GM12878 (cell line): Measurements from ENCODE around the gene COMMD1. TPM values are rescaled to one million over a fixed set of nuclear protein-coding genes. Genes with fewer than 3 reads are reported as not detected.

Source experiments
- ATAC-seq: fragments of 200-7000 bp; cut with Tn5 transposase; 3 replicates; pipeline ENCODE4 v1.9.1; 2020; ENCODE audit warnings: mild to moderate bottlenecking, moderate library complexity
- BruUV-seq: library from RNA; stranded (reverse); fragments of 400-500 nt; replicated peaks from 2 replicates; lab custom pipeline; 2021; lab: Mats Ljungman, UMichigan
- CTCF ChIA-PET: fragments of 300-600 bp; sonication (Branson Sonifier 250); formaldehyde crosslinking; extraction: SDS; loops from one replicate; lab custom pipeline; 2021; ENCODE audit warnings: inconsistent platforms; lab: Yijun Ruan, JAX
- POLR2A ChIA-PET: fragments of 350-600 bp; formaldehyde crosslinking; extraction: SDS; loops from one replicate; lab custom pipeline; 2021; ENCODE audit warnings: inconsistent platforms; lab: Charles Lee
- RAD21 ChIA-PET: fragments of 300-600 bp; sonication (Branson Sonifier 250); formaldehyde crosslinking; loops from one replicate; lab custom pipeline; 2023; ENCODE audit warnings: antibody characterized with exemption; ENCODE audit not compliant: unreplicated experiment; lab: Charles Lee
- SMC1A ChIA-PET: fragments of 300-600 bp; sonication (Branson Sonifier 250); formaldehyde crosslinking; loops from one replicate; lab custom pipeline; 2023; ENCODE audit not compliant: unreplicated experiment, uncharacterized antibody; lab: Charles Lee
- DNase-seq: peaks from one replicate; pipeline ENCODE4 v3.0.0-alpha.2; 2011; ENCODE audit warnings: low read depth, low spot score
- FAIRE-seq: peaks from 3 replicates; lab custom pipeline; 2011; peaks lifted over from hg19 to GRCh38; lab: Jason Lieb, UNC
- H2AFZ ChIP-seq: 2 replicates; pipeline ENCODE4 v1.6.0; 2011; ENCODE audit warnings: low read depth, low read length, control low read depth; ENCODE audit not compliant: control insufficient read depth
- H3K27ac ChIP-seq: 2 replicates; pipeline ENCODE4 v1.5.1; 2011; ENCODE audit warnings: control low read depth; ENCODE audit not compliant: control insufficient read depth, insufficient read depth
- H3K27me3 ChIP-seq, 2 experiments: replicated peaks in 1 of 2; 2 replicates each; pipeline versions ENCODE4 v1.6.0 to v1.6.1; 2011; ENCODE audit warnings: low read length in 1 of 2; ENCODE audit not compliant: control insufficient read depth in 2 of 2, insufficient read depth in 2 of 2
- H3K36me3 ChIP-seq, 2 experiments: 2 replicates each; pipeline ENCODE4 v1.5.1; 2011; ENCODE audit warnings: low read length in 1 of 2; ENCODE audit not compliant: control insufficient read depth in 2 of 2, insufficient read depth in 2 of 2
- H3K4me1 ChIP-seq: 2 replicates; pipeline ENCODE4 v1.6.1; 2011; ENCODE audit warnings: mild to moderate bottlenecking, low read length, moderate library complexity, mixed read lengths; ENCODE audit not compliant: control insufficient read depth, insufficient read depth
- H3K4me2 ChIP-seq: 2 replicates; pipeline ENCODE4 v1.6.0; 2011; ENCODE audit warnings: control low read depth; ENCODE audit not compliant: control insufficient read depth, insufficient read depth
- H3K4me3 ChIP-seq: fragments of 200-600 bp; sonication (generic); 2 replicates; pipeline ENCODE4 v1.5.1; 2016
- H3K79me2 ChIP-seq: 2 replicates; pipeline ENCODE4 v1.6.0; 2011; ENCODE audit warnings: low read length; ENCODE audit not compliant: control insufficient read depth, insufficient read depth
- H3K9ac ChIP-seq: 2 replicates; pipeline ENCODE4 v1.8.0; 2011; ENCODE audit warnings: low read length, control low read depth, mixed read lengths; ENCODE audit not compliant: control insufficient read depth, insufficient read depth
- H3K9me3 ChIP-seq: replicated peaks from 3 replicates; pipeline ENCODE4 v1.5.1; 2011; ENCODE audit warnings: mild to moderate bottlenecking, low read length; ENCODE audit not compliant: control insufficient read depth, insufficient read depth
- H4K20me1 ChIP-seq: 2 replicates; pipeline ENCODE4 v1.6.0; 2011; ENCODE audit not compliant: control insufficient read depth, insufficient read depth
- CHD1 ChIP-seq: IDR thresholded peaks from 2 replicates; pipeline ENCODE4 v1.6.1; 2012; ENCODE audit warnings: low read depth, low read length, improper control_type of control experiment
- HSF1 ChIP-seq: fragments of 150-350 bp; IDR thresholded peaks from 2 replicates; pipeline ENCODE4 v1.6.1; 2014; ENCODE audit warnings: mild to moderate bottlenecking, low read depth, low read length
- NFYA ChIP-seq: IDR thresholded peaks from 2 replicates; pipeline ENCODE4 v1.6.1; 2011; ENCODE audit warnings: low read depth, mild to moderate bottlenecking, low read length, improper control_type of control experiment, borderline replicate concordance
- POU2F2 ChIP-seq: IDR thresholded peaks from 3 replicates; pipeline ENCODE4 v1.6.1; 2011; ENCODE audit warnings: low read depth, mild to moderate bottlenecking, low read length, borderline replicate concordance
- SMAD5 ChIP-seq: IDR thresholded peaks from 2 replicates; pipeline ENCODE4 v1.6.1; 2016; ENCODE audit warnings: antibody characterized with exemption, low read depth
- STAT1 ChIP-seq: fragments of 450-650 bp; conservative IDR thresholded peaks from 2 replicates; pipeline ENCODE4 v1.6.1; 2014; ENCODE audit warnings: antibody characterized with exemption, mild to moderate bottlenecking
- TCF12 ChIP-seq: IDR thresholded peaks from 2 replicates; pipeline ENCODE4 v1.6.1; 2011; ENCODE audit warnings: low read depth, mild to moderate bottlenecking, low read length
- ZNF274 ChIP-seq: IDR thresholded peaks from one replicate; pipeline ENCODE4 v1.8.0; 2011; ENCODE audit not compliant: insufficient read length, insufficient read depth
- WGBS: methylation state at CpG from one replicate; pipeline ENCODE4 v1.1.6; 2016; ENCODE audit warnings: low lambda C conversion rate; ENCODE audit not compliant: insufficient replicate concordance, insufficient coverage; ENCODE audit errors: missing lambda C conversion rate; 5-methylcytosine and 5-hydroxymethylcytosine counted together
- in situ Hi-C: fragments of 300-500 bp; cut with MboI; formaldehyde crosslinking; loops from 9 replicates; pipeline ENCODE4 v1.14.3; 2018; ENCODE audit warnings: mixed read lengths
- intact Hi-C: fragments of 100-400 bp; cut with micrococcal nuclease; formaldehyde crosslinking; loops from one replicate; pipeline ENCODE4 v1.14.2; 2022; ENCODE audit not compliant: unreplicated experiment
- polyA plus RNA-seq, 11 experiments: library from polyadenylated mRNA; depleted of rRNA in 4 of 11; unstranded in 6 of 11; stranded (reverse) in 5 of 11; fragments of >200 nt; fragmentation: Nextera tagmentation in 4 of 11; fragmentation: Illumina TruSeq in 1 of 11; extraction: Ambion mirVana in 4 of 11; extraction: Trizol in 1 of 11; gene quantifications; 1 replicate in 1 of 11; 2 replicates in 10 of 11; pipeline versions ENCODE4 v1.2.1 to v1.2.3, GENCODE V29; 2011 to 2016; ENCODE audit warnings: inconsistent platforms in 2 of 11, missing spikeins in 2 of 11, low read depth in 1 of 11
- total RNA-seq, 4 experiments: library from RNA; depleted of rRNA in 3 of 4; stranded (reverse); fragments of >200 nt in 3 of 4; fragmentation: Illumina TruSeq in 1 of 4; extraction: Trizol in 1 of 4; gene quantifications; 2 replicates each; pipeline versions ENCODE4 v1.2.1 to v1.2.3, GENCODE V29; 2013 to 2021

Gene COMMD1
- total and polyA plus RNA-seq, 10 of the 15 experiments (the other 5 are each of a cell fraction or from before 2014, with no cell fraction given), result 39.7 to 210 (median 53.7) TPM

GRCh38 chr2:61949458-61949713, 43.9 kb downstream of the COMMD1 start:
- no peak for FAIRE-seq
- H3K27me3 ChIP-seq, result no peaks in the 10 kb centered on the region
- no peak for TF ChIP-seq HSF1
- no peak for TF ChIP-seq SMAD5
- TF ChIP-seq ZNF274, result no peak
- no peak for TF ChIP-seq POU2F2
- TF ChIP-seq STAT1, result no peak
- TF ChIP-seq CHD1, result no peak
- TF ChIP-seq NFYA, result no peak
- TF ChIP-seq TCF12, result no peak
- TF ChIP-seq, all 136 proteins: peak for 0
- no peak overlapping the region for H3K27ac ChIP-seq
- no peaks in the 10 kb centered on the region for H4K20me1 ChIP-seq
- H3K4me1 ChIP-seq, result no peaks in the 10 kb centered on the region
- ChIA-PET CTCF (interaction anchor here (0.6 kb wide), 1 partner anchor 131 kb away, joined by 3 read pairs; no protein-coding TSS in a partner anchor), POLR2A (interaction anchor here (0.6 kb wide), 1 partner anchor 448 kb away, joined by 5 read pairs; no protein-coding TSS in a partner anchor), SMC1A (interaction anchor here (1.1 kb wide), 1 partner anchor 18 kb away, joined by 3 read pairs; no protein-coding TSS in a partner anchor), RAD21 (no interaction called here)
- intact Hi-C loops (no loop called here), in situ Hi-C loops (no loop called here)
- ATAC-seq, result no peak
- 100% methylated on average over 1 of the region's 1 CpG for WGBS
- 0 out of 4 replicates have a peak, but pooled peaks cover 0 to 6% of the 10 kb centered on the region in 2 experiments for H3K36me3 ChIP-seq
- DNase-seq, result no peak
- no peak overlapping the region for H2AFZ ChIP-seq
- H3K79me2 ChIP-seq, result no peaks in the 10 kb centered on the region; the same call in 1 of the 2 replicates
- no peak overlapping the region for H3K9ac ChIP-seq
- H3K4me2 ChIP-seq, result 0 out of 2 replicates have a peak overlapping the region, but pooled peaks have one; percentile 17
- H3K4me3 ChIP-seq, result no peak overlapping the region
- no TSS peak for BruUV-seq
- H3K9me3 ChIP-seq, result no peaks in the 10 kb centered on the region; the same call in 2 of the 3 replicates
